Body of pancreas (tissue), 4 donors: Measurements from ENCODE around the gene AGAP3. TPM values are rescaled to one million over a fixed set of nuclear protein-coding genes. Genes with fewer than 3 reads are reported as not detected.

Experiments used
- ATAC-seq: fragments of 150-250 bp; one replicate; pipeline ENCODE4 v1.9.1; 2016
- DNase-seq, 4 donors: peaks; one replicate each; pipeline ENCODE4 v3.0.0-alpha.2; 2019
- H3K27ac ChIP-seq, 4 donors: fragments of 200-600 bp; sonication (generic); 1 replicate in 3 of 4; 2 replicates in 1 of 4; pipeline versions ENCODE4 v1.5.1 to v1.6.1; 2016 to 2019; ENCODE audit warnings: mild to moderate bottlenecking in 1 of 4, mixed read lengths in 1 of 4, moderate library complexity in 1 of 4
- H3K27me3 ChIP-seq, 2 donors: fragments of 200-600 bp; sonication (generic); one replicate each; pipeline ENCODE4 v1.6.0; 2016; ENCODE audit warnings: mild to moderate bottlenecking in 1 of 2
- H3K36me3 ChIP-seq, 2 donors: fragments of 200-600 bp; sonication (generic); replicated peaks in 1 of 2; 2 replicates each; pipeline ENCODE4 v1.5.1; 2016; ENCODE audit warnings: low read depth in 2 of 2; ENCODE audit not compliant: insufficient read depth in 1 of 2
- H3K4me1 ChIP-seq: fragments of 200-600 bp; sonication (generic); one replicate; pipeline ENCODE4 v1.6.0; 2016
- H3K4me3 ChIP-seq, 2 donors: fragments of 200-600 bp; sonication (generic); 1 replicate in 1 of 2; 2 replicates in 1 of 2; pipeline ENCODE4 v1.5.1; 2016 to 2019
- H3K9me3 ChIP-seq, 3 donors: fragments of 200-600 bp; sonication (generic); 1 replicate in 2 of 3; 2 replicates in 1 of 3; pipeline ENCODE4 v1.5.1; 2016
- POLR2A ChIP-seq, 3 donors: fragments of 450-650 bp; IDR thresholded peaks; one replicate each; pipeline ENCODE4 v1.6.1; 2016; ENCODE audit warnings: antibody characterized with exemption in 3 of 3, mild to moderate bottlenecking in 2 of 3
- WGBS, 2 donors: methylation state at CpG; one replicate each; pipeline ENCODE4 v1.1.5; 2017; 5-methylcytosine and 5-hydroxymethylcytosine counted together
- intact Hi-C: fragments of 100-400 bp; cut with DNase I; formaldehyde crosslinking; loops from one replicate; pipeline ENCODE4 v1.15.1; 2023
- total RNA-seq, 2 donors: library from RNA; depleted of rRNA; stranded (reverse); fragments of >200 nt; gene quantifications; one replicate each; pipeline ENCODE4 v1.1.0, GENCODE V29; 2016
- TF ChIP-seq, protein P1 (sequence below), 7 experiments: fragments of 450-650 bp in 4 of 7; fragments of 200-600 bp in 3 of 7; sonication (generic) in 3 of 7; IDR thresholded peaks; one replicate each; pipeline ENCODE4 v1.5.1; 2016 to 2019; ENCODE audit warnings: antibody characterized with exemption in 7 of 7

AGAP3 gene
- total RNA-seq, 2 donors from 2014 or later, result 45.4 to 104 TPM

DNA sequence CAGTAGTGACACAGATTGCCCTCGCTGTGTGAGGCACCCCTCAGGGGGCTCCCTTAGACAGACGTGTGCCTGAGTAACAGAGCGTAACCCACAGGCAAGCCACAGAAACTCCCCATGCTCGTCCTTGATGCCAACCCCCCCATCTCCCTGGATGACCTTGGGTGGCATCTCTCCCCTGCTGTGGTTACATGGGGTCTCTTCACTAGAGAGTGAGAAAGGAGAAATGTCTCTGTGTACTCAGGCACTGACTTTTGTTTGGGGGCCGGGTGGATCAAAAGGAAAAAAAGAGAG is 101.9 kb downstream of the AGAP3 start:
- H3K4me1 ChIP-seq, result no peaks in the 10 kb centered on the region
- intact Hi-C loops, result no loop called here
- ATAC-seq, result no peak
- H3K27ac ChIP-seq, result no peak overlapping the region
- no peaks in the 10 kb centered on the region for H3K9me3 ChIP-seq
- no peak for TF ChIP-seq POLR2A (IDR thresholded peaks at IDR 0.05)
- TF ChIP-seq, protein P1, sequence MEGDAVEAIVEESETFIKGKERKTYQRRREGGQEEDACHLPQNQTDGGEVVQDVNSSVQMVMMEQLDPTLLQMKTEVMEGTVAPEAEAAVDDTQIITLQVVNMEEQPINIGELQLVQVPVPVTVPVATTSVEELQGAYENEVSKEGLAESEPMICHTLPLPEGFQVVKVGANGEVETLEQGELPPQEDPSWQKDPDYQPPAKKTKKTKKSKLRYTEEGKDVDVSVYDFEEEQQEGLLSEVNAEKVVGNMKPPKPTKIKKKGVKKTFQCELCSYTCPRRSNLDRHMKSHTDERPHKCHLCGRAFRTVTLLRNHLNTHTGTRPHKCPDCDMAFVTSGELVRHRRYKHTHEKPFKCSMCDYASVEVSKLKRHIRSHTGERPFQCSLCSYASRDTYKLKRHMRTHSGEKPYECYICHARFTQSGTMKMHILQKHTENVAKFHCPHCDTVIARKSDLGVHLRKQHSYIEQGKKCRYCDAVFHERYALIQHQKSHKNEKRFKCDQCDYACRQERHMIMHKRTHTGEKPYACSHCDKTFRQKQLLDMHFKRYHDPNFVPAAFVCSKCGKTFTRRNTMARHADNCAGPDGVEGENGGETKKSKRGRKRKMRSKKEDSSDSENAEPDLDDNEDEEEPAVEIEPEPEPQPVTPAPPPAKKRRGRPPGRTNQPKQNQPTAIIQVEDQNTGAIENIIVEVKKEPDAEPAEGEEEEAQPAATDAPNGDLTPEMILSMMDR (IDR thresholded peaks at IDR 0.05), result no peak
- H3K27me3 ChIP-seq, result no peaks in the 10 kb centered on the region
- no peaks in the 10 kb centered on the region for H3K36me3 ChIP-seq
- H3K4me3 ChIP-seq, result no peak overlapping the region
- DNase-seq, result no peak
- WGBS, 2 donors, result 31 to 49% methylated on average over 2 to 5 of the region's 5 CpGs

DNA sequence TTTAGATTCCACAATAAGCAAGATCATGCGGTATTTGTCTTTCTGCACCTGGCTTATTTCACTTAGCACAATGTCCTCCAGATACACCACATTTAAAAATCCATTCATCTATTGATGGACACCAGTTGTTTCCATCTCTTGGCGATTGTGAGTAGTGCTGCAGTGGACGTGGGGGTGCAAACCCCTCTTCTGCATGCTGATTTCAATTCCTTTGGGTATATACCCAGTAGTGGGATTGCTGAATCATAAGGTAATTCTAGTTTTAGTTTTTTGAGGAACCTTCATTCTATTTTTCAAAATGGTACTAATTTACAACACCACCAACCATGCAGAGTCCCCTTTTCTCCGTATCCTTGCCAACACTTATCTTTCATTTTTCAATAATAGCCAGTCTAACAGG is 102.8 kb downstream of the AGAP3 start:
- Histone ChIP-seq H3K27ac (no peak overlapping the region), H3K9me3 (no peaks in the 10 kb centered on the region), H3K4me1 (no peaks in the 10 kb centered on the region), H3K4me3 (no peak overlapping the region), H3K36me3 (no peaks in the 10 kb centered on the region), H3K27me3 (no peaks in the 10 kb centered on the region)
- ATAC-seq (no peak), DNase-seq (no peak)
- 55 to 56% methylated on average over 4 of the region's 4 CpGs for WGBS, 2 donors
- intact Hi-C loops, result no loop called here
- TF ChIP-seq POLR2A (IDR thresholded peaks at IDR 0.05), result no peak
- TF ChIP-seq, protein P1 (IDR thresholded peaks at IDR 0.05), result no peak

- no peak for ATAC-seq
- 67 to 72% methylated on average over 5 to 12 of the region's 12 CpGs for WGBS, 2 donors
Measured at GRCh38 chr7:151191544-151191943, 105.3 kb downstream of the AGAP3 start.

GRCh38 chr7:151192002-151192539 is 105.8 kb downstream of the AGAP3 start:
- Histone ChIP-seq H3K27ac (no peak overlapping the region), H3K4me3 (no peak overlapping the region), H3K4me1 (no peaks in the 10 kb centered on the region), H3K27me3 (no peaks in the 10 kb centered on the region), H3K36me3 (no peaks in the 10 kb centered on the region), H3K9me3 (no peaks in the 10 kb centered on the region)
- DNase-seq (no peak), ATAC-seq (no peak)
- TF ChIP-seq POLR2A (IDR thresholded peaks at IDR 0.05), result no peak
- TF ChIP-seq, protein P1 (IDR thresholded peaks at IDR 0.05), result no peak
- 81 to 88% methylated on average over 6 to 23 of the region's 23 CpGs for WGBS, 2 donors
- intact Hi-C loops, result no loop called here

More at GRCh38 chr7:151191544-151191943, 105.3 kb downstream of the AGAP3 start:
- H3K27me3 ChIP-seq, result no peaks in the 10 kb centered on the region
- DNase-seq, result no peak
- H3K27ac ChIP-seq, result no peak overlapping the region
- TF ChIP-seq, protein P1 (IDR thresholded peaks at IDR 0.05), result no peak
- no peak for TF ChIP-seq POLR2A (IDR thresholded peaks at IDR 0.05)
- H3K9me3 ChIP-seq, result no peaks in the 10 kb centered on the region
- intact Hi-C loops, result no loop called here
- no peaks in the 10 kb centered on the region for H3K4me1 ChIP-seq
- no peaks in the 10 kb centered on the region for H3K36me3 ChIP-seq
- no peak overlapping the region for H3K4me3 ChIP-seq

DNA sequence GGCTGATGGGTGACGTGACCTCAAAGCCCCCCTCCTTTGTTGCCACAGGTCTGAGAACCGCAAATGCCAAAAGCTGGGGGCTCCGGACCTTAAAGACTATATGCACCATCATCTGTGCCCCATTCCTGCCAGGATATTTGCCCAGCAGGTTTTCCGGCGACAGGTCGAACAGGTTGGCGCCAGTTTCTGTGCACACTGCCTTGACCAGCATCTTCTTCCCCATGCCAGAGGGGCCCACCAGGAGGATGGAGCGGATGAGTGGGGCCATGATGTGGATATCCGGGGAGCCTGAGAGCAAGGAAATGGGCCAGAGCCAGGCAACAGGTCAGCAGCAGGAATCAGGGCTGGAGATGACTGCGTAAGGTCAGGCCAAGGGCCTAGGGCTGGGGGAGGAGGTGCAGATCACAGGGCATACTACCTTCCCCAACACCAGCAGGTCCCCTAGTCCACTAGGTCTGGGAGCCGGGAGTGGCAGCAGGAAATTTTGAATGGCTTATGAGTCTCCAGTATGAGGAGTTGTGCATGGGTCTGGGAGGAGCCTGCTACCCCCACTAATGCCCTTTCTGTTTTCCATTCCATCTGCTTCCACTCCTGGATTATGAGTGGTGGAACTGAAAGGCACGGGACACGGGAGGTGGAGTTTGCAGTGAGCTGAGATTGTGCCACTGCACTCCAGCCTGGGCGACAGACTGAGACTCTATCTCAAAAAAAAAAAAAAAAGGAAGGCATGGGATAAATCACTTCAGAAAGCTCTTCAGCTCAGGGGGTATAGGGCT is 107.1 kb downstream of the AGAP3 start:
- Histone ChIP-seq H3K27ac (no peak overlapping the region), H3K4me1 (no peaks in the 10 kb centered on the region), H3K9me3 (no peaks in the 10 kb centered on the region), H3K4me3 (no peak overlapping the region), H3K36me3 (no peaks in the 10 kb centered on the region), H3K27me3 (no peaks in the 10 kb centered on the region)
- DNase-seq (no peak), ATAC-seq (no peak)
- intact Hi-C loops, result no loop called here
- TF ChIP-seq POLR2A (IDR thresholded peaks at IDR 0.05), result no peak
- TF ChIP-seq, protein P1 (IDR thresholded peaks at IDR 0.05), result no peak
- WGBS, 2 donors, result 77 to 91% methylated on average over 6 to 14 of the region's 14 CpGs
